Measurements from ENCODE around the gene GOPC.
"Not testable (repeated sequence)": the region's sequence is repeated elsewhere in the genome, so short reads cannot be mapped to it uniquely, and the experiment has no call there.

The GOPC gene

DNA sequence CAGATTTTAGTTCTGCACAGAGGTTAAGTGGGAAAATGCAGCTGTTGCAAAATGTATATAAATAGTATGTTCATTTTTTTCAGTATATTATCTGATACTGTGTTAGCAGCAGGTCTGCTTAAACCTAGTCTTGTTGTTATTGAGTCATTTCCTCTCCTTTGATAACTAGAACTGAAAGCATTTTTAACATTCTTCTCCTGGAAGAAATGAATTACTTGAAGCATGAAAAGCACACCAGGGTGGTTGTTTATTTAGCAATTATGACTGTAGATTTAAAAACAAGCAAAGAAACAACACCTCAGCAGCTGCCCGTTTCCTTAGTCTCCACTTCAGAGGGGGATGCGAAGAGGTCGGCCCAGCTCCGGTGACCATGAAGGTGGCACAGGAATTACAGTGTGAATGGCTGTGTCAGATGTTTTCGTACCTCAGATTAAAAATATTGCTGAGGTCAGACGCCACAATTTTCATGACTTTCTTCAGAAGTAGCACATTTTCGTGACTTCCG lies 53.5 kb downstream of the GOPC start:
- peak; percentile 66 for DNase-seq

DNA sequence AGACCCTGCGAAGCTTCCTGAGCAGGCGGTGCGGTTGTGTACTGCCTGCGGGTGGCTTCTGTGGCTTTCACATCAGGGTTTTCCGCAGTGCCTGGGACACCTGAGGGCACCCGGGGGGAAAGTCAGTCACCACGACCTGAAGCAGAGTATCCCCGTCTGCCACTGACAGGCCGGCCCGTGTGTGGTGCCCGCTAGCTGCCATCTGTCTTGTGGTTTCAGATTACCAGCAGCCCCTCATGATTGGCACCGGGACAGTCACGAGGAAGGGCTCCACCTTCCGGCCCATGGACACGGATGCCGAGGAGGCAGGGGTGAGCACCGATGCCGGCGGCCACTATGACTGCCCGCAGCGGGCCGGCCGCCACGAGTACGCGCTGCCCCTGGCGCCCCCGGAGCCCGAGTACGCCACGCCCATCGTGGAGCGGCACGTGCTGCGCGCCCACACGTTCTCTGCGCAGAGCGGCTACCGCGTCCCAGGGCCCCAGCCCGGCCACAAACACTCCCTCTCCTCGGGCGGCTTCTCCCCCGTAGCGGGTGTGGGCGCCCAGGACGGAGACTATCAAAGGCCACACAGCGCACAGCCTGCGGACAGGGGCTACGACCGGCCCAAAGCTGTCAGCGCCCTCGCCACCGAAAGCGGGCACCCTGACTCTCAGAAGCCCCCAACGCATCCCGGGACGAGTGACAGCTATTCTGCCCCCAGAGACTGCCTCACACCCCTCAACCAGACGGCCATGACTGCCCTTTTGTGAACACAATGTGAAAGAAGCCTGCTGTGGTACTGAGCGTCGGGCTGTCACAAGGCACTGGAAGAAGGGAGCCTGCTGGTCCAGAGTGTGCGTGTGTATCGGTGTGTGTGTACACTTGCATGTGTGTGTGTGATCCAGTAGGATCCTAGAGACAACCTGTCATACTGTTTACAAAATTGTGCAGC lies 54.4 kb downstream of the GOPC start:
- peak; percentile 49 for DNase-seq

DNA sequence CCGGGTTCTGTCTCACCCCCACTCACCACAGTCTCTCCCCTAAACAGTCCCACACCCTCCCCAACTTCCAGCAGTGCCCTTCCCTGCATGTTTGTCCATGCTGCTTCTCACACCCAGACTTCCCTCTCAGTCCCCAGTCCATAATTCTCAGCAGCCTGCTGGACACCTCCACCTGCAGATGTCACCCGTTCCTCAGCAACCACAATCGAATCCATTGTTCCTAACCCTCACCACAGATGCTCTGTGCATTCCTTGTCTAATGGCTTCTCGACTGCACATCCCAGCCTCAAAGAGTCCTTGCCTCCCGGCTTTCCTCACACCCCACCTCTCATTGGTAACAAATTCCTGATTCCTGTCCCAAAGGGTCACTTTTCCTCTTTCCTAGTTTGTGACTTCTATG lies 55.6 kb downstream of the GOPC start:
- no peak for DNase-seq

DNA sequence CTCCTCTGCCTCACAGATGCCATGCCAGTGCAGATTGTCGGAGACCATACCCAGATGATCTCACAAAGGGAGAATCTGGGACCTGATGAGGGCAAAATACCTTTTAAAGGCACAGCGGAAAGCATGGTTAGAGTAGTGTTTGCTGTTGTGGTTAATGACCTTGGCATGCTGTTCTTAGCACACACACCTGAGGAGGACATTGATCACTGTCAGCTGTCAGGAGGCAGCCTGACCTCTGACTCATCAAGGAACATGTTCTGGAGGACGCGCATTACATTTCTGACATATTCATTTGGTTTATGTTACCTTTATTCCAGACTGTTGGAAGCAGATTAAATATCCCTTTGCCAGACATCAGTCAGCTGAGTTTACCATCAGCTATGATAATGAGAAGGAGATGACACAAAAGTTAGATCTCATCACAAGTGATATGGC lies 57.1 kb downstream of the GOPC start:
- DNase-seq = no peak

DNA sequence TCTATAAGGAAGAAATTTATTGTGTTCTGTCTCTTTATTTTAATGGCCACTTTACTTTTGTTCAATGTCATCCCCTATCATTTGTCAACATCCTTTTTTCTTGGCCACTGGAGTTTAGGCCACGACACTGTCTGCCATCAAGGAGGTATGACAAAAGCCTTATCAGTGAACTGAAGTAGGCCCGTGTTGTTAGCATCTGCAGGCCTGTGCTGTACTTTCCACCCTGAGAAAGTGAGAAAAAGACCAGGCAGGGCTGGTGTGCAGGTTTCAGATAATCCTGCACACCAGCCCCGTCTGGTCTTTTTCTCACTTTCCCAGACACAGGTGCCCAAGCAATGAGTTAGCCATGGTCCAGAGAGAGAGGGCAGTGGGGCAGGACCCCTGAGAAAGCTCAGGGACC lies 57.6 kb downstream of the GOPC start:
- no peak for DNase-seq

DNA sequence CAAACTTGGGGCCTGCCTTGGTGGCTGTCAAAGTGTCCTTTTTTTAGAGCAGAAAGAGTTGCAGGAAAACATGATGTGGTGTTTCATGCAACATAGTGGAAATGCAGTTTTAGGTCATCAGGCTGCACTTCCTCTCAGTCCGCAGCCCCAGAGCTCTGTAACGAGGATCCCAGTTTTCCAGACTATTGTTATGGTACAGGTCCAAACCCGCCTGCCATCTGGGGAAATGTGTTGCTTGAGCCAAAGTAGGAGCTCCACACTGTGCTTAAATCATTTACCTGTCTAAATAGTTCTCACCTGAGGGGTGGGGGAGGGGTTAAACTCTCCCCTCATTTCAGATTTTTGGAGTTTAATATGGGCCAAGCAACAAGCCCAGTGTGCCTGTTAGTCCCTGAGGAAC lies 59.8 kb downstream of the GOPC start:
- DNase-seq = no peak

DNA sequence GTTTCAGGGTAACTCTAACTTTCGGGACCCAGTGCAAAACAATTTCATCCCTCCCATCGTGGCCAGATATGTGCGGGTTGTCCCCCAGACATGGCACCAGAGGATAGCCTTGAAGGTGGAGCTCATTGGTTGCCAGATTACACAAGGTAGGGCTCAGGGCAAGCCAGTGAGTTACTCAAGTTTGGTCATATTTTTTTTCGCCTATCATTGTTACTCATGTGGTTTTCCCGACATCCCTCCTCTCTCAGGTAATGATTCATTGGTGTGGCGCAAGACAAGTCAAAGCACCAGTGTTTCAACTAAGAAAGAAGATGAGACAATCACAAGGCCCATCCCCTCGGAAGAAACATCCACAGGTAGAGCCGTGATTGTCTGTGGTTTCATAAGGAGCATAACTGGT lies 61.6 kb downstream of the GOPC start:
- no peak for DNase-seq

DNA sequence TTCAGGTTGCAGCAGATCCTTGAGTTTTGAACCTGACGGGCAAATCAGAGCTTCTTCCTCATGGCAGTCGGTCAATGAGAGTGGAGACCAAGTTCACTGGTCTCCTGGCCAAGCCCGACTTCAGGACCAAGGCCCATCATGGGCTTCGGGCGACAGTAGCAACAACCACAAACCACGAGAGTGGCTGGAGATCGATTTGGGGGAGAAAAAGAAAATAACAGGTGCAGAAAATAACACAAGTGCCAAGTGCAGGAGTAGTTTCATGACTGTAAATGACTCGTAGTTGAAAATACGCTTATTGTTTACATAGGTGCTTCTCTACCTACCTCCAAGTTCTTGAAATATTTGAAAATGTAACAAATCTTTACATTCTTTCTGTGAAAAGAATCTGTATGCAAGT lies 63.7 kb downstream of the GOPC start:
- no peak for DNase-seq

DNA sequence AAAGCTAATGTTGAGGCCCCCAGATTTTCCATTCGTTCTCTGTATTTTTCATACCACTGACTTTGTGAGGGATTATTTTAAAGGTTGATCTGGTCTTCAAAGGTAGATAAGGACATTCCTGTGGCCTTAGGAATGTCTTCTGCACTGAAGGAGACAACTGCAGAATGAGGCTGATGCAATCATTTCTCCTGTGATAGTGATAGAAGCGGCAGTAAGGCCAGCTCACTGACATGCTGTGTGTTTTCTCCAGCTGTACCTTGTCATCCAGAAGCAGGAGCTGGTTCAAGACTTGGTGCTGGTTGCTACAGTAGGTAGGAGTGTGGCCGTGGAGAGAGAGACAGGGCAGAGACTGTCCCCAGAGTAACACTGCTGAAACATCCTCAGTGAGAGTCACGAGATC lies 66.0 kb downstream of the GOPC start:
- peak; percentile 81 for DNase-seq

DNA sequence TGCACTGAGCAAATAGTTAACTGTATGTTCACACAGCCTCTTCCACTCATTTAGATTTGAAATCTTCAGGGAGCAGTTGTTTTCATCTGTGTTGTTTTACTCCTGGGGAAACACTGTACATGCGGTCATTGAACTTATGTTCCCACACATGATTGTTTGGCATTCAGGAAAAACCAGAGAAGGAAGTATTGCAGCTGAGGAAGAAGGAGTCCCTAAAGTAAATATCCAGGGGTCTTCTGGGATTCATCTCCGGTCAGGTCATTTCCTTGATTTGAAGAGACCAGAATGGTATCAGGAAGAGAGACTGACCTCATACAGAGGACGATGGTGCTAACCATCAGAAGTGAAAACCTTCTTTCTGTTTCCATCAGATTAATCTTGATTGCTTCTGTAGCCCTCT lies 67.3 kb downstream of the GOPC start:
- DNase-seq = no peak

DNA sequence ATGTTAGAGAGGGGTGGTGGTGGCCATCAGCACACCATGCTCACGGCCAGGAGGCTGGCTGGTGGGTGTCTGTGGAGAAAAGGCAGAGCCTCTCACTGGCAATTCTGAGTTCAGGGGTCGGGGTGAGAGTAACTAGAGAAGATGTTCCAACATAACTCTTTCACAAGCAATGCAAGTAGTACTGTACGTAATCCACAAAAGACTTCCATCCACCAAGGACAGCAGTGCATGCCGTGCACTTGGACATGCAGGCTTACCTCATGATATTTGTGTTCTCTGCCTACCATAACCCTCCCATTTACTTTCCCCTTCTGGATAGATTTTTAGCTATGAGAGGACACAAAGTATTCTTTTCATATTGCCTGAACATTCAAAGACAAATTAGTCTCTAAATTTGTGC lies 68.5 kb downstream of the GOPC start:
- no peak for DNase-seq

DNA sequence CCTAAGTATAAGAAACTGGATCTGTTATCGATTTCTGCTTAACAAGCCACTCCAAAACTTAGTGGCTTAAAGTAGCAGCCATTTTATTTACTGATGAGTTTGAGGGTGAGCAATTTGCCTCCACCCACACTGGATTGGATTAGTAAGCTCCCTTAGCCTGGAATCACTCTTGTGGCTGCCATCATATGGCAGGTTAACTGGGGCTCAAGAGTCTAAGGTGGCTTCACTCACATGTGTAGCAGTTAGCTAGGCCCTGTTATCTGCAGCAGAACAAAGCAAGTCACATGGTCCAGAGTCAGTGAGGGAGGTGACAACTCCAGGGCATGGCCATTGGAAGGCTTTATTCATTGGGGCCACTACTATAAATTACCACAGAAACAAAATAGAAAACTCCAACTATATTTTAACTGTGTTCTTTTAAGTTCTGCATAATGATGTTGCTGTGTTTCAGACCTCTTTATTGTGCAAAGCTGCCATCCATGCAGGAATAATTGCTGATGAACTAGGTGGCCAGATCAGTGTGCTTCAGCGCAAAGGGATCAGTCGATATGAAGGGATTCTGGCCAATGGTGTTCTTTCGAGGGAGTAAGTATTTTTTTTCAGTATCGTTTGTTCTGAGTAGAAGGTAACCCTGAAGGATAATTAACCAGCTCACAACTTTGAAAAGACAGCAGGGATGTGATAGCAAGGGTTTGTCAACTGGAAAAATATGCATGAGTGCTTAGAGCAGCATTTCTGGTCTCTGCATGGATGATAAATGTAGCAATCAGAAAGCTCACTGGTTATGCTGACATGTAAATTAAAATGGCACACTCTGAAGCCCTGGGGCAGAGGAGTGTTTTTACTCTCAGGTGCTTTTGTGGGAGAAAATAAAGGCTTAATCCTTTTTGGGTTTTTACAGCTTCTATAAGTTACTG lies 70.2 kb downstream of the GOPC start:
- no peak for DNase-seq

DNA sequence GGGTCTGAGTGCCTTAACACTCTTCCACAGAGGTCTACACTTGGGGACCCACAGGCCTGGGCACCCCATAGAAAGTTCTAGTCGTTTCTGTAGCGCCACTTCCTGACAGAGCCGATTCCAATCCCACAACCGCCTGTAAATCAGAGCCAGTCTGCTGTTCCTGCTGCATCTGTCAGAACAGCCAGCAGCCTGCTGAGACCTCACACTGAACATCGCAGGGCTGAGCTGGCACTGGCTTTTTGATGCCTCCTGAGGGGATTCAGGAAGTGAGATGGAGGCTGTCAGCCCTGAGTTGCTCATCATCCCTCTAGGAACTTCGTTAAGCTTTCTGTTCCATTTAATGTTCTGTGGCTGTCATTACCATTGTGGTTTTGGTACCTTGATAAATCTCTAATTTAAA lies 71.0 kb downstream of the GOPC start:
- peak; percentile 56 for DNase-seq

DNA sequence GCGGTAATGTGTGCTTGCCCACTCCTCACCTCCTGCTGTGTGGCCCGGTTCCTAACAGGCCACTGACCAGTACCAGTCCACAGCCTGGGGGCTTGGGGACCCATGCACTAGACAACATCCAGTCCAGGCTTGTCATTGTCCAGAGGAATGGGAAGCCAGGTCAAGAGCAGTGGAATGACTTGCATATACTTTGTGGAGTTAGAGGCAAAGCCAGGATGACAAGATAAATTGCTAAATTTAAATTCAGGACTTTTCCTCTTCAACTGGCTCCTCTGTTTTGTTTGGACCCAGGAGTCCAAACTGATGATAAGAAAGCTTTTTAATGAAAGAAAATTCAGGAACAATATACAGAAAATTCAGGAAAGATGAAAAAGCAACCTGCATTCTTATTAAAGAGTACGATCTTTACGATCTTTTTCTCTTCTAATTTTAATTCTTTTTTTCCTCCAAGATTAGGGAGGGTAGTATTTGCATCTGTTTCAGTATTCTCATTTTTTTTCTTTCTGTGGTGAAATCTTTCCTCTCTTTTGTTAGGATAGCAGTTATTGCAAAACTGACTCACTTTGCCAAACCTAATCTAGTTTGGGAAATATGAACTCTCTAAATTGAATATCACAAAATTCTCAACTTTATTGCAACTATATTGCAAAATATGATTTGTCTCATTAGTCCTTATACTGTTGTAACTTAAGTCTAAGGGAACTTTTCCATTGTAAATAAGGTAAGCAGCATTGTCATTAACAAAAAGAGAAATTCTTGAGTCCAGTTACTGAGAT lies 71.7 kb downstream of the GOPC start:
- no peak for DNase-seq

DNA sequence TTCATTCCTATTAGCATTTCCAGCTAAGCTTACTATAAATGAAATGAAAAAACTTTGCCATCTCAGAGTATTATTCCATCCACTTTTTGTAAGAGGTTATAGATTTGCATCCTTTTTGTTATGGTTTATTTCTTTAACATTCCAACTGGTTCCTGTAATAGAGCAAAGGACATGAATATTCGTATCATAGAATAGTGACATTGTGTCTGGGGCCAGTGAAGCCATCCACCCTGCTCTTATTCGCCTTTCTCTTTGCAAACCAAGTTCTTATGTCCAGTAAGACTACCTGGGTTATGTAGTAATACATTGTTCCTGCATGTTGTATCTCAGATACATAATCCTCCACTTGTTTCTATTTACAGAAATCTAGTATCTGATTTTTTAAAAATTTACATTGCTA lies 76.7 kb downstream of the GOPC start:
- DNase-seq = no peak

DNA sequence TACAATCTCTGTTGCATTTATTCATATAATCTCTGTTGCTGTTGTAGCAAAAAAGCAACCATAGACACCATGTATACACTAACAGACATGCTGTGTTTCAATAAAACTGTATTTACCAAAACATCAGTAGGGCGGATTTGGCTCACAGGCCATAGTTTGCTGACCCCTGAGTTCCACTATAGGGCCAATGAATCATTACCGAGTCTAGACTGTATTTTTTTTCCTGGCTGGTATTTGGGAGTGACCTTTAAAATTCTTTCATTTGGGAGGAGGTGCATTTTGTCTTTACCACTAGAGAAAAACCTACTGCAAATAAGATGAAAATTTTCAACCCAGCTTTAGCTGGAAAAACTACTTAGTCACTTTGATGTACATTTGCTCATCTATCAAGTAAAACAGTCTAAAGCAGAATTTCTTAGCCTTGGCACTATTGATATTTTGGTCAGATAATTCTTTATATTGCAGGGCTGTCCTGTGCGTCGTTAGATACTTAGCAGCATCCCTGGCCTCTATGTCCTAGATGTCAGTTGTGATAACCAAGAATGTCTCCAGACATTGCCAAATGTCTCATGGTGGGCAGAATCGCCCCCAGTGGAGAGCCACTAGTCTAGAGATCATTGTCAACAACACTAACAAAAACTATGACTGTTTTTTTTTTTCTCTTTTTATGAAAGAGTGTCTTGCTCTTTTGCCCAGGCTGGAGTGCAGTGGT lies 80.4 kb downstream of the GOPC start:
- DNase-seq = peak; percentile 51

DNA sequence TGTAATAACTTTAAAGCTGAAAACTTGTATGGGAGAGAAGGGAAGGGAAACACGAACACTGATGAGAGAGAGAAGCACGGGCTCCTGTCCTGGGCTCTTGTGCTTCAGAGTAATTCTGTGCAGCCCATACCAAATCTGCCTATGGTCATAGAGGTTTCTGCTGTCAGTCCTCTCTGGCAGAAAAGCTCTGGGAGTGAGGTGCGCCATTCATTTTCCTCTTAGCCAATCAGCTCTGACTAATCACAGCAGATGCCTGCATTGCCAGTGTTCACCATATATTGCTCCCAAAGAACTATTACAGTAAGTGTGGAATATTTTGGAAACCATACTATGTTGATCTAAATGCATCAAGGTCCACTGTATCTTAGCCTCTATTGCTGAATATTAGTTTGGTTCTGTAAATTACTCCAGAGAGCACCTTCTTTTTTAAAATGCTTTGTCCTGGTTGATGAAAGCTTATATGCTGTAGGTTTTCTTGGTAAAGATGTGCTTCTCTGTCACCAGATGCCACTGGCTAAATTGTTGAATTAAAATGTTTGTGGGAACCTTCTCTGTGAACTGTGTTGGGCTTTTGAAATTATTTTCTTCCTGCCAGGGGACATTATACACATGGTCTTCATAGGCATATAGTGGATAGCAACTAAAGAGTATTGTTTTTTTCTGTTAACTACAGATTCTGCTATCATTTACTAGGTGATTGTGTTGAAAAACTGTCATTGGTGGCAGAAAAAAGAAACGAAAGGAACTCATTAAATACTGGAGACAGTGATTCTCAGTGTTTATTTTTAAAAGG lies 81.5 kb downstream of the GOPC start:
- DNase-seq = no peak

DNA sequence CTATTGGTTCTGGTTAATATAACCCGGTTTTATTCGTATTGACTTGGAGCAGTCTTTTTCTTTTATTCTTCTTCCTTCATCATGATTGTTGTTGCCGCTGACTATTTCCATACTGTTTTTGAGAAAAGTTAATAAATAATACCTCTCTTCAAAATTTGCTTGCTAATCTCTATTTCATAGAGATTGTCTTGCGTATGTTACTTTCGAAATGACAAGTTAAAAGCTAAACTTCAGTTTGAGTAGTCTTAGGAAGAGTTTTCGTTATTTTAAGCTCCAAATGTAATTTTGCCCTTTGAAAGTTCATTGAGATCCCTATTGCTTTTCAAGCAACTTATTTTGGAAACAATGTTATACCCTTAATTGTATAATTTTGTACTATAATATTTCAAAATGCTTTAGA lies 83.4 kb downstream of the GOPC start:
- DNase-seq = no peak

DNA sequence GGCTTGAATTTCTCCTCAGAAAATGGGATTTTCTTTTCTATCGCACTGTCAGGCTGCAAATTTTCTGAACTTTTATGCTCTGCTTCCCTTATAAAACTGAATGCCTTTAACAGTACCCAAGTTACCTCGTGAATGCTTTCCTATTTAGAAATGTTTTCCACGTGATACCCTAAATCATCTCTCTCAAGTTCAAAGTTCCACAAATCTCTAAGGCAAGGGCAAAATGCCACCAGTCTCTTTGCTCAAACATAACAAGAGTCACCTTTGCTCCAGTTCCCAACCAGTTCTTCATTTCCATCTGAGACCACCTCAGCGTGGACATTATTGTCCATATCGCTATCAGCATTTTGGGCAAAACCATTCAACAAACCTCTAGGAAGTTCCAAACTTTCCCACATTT lies 84.3 kb downstream of the GOPC start:
- DNase-seq = not testable (repeated sequence)

DNA sequence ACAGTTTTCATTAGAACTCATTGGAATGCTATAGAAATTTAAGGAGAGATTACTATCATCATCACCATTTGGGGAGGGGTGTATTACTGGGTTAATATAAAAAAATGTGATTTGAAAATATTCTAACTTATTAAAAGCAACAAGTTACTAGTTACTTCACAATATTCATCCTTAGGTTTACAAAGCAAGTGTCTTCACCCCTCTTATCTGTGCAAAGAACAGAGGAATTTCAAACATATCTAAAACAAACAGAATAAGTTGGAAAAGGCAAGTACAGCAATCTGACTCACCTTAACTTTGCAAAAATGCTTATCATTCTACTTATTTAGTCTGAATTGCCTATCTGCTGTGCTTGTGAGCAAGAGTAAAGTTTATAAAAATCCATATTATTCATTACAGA lies 87.0 kb downstream of the GOPC start:
- no peak for DNase-seq

DNA sequence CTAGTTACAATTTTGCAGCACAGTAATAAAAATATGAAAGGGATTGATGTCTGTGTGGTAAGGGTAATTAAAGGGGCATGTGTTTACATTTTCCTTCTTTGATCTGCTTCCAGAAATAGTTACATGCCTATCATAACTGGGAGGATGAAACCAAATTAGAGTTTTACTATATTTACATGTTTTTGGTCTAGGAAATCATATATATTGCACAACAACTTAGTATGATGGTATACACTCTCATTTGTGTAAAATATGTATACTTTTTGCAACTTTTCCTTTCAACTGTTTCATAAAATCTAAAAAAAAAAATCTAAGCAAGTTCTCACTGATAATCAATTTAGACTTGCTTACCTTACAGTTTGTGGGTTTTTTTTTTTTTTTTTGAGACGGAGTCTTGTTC lies 87.7 kb downstream of the GOPC start:
- DNase-seq = no peak
